ENCODE data around the gene AGFG2.
A peak's percentile ranks its signal among the peaks of the same experiment; 100 is the strongest.

GRCh38 chr7:100563809-100564400, 24.9 kb downstream of the AGFG2 start:
- TF ChIP-seq, protein P1, sequence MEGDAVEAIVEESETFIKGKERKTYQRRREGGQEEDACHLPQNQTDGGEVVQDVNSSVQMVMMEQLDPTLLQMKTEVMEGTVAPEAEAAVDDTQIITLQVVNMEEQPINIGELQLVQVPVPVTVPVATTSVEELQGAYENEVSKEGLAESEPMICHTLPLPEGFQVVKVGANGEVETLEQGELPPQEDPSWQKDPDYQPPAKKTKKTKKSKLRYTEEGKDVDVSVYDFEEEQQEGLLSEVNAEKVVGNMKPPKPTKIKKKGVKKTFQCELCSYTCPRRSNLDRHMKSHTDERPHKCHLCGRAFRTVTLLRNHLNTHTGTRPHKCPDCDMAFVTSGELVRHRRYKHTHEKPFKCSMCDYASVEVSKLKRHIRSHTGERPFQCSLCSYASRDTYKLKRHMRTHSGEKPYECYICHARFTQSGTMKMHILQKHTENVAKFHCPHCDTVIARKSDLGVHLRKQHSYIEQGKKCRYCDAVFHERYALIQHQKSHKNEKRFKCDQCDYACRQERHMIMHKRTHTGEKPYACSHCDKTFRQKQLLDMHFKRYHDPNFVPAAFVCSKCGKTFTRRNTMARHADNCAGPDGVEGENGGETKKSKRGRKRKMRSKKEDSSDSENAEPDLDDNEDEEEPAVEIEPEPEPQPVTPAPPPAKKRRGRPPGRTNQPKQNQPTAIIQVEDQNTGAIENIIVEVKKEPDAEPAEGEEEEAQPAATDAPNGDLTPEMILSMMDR (IDR thresholded peaks at IDR 0.05) = peak; percentile 91 to 97 (median 95)
- no peak for TF ChIP-seq POLR2A (IDR thresholded peaks at IDR 0.05)
